ENCODE data around the gene OXT. TPM values are rescaled to one million over a fixed set of nuclear protein-coding genes. Genes with fewer than 3 reads are reported as not detected.
"Not testable (repeated sequence)": the region's sequence is repeated elsewhere in the genome, so short reads cannot be mapped to it uniquely, and the experiment has no call there.

Gene OXT
- not detected in 2 replicates for total RNA-seq

DNA sequence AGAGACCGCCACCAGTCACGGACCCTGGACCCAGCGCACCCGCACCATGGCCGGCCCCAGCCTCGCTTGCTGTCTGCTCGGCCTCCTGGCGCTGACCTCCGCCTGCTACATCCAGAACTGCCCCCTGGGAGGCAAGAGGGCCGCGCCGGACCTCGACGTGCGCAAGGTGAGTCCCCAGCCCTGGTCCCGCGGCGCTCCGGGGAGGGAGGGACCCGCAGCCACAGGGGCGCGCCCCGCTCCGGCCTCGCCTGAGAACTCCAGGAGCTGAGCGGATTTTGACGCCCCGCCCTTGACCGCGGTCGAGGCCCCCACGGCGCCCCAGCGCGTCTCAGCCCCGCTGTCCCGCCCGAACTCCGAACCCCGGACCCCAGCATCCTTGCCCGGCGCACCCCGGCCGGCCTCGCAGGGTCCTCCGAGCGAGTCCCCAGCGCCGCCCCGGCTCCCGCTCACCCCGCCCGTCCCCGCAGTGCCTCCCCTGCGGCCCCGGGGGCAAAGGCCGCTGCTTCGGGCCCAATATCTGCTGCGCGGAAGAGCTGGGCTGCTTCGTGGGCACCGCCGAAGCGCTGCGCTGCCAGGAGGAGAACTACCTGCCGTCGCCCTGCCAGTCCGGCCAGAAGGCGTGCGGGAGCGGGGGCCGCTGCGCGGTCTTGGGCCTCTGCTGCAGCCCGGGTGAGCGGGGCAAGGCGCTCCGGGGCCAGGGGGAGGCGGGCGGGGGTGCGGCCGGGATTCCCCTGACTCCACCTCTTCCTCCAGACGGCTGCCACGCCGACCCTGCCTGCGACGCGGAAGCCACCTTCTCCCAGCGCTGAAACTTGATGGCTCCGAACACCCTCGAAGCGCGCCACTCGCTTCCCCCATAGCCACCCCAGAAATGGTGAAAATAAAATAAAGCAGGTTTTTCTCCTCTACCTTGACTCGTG, at the start of gene OXT:
TSS of gene OXT (plus strand) at position 11 of the 920 bp plus-strand sequence. CDS start at position 47, 36 bp downstream.
- Mint-ChIP-seq H3K27ac (peak within 1 kb of the TSS; percentile 66), H3K27me3 (peaks cover 10% of the 10 kb centered on the region), H3K4me3 (peak within 1 kb of the TSS; percentile 81), H3K4me1 (peaks cover 42% of the 10 kb centered on the region), H3K9me3 (no peaks in the 10 kb centered on the region), H3K36me3 (ENCODE audit: low read depth) (no peaks in the 10 kb centered on the region)
- ChIA-PET CTCF (interaction anchor here (1.7 kb wide), 1 partner anchor 18 kb away, joined by 5 read pairs; no protein-coding TSS in a partner anchor), POLR2A (interaction anchor here (0.5 to 1.9 kb wide), 5 partner anchors 26 to 1254 kb away, joined by 3 to 7 read pairs (median 3); partner anchors contain the start of genes MRPS26 and NOP56)
- ATAC-seq (ENCODE audit: low read depth) (peak; percentile 79), DNase-seq (peak; percentile 56)
- intact Hi-C loops (cut with micrococcal nuclease) = no loop called here
- TF ChIP-seq, protein P1, sequence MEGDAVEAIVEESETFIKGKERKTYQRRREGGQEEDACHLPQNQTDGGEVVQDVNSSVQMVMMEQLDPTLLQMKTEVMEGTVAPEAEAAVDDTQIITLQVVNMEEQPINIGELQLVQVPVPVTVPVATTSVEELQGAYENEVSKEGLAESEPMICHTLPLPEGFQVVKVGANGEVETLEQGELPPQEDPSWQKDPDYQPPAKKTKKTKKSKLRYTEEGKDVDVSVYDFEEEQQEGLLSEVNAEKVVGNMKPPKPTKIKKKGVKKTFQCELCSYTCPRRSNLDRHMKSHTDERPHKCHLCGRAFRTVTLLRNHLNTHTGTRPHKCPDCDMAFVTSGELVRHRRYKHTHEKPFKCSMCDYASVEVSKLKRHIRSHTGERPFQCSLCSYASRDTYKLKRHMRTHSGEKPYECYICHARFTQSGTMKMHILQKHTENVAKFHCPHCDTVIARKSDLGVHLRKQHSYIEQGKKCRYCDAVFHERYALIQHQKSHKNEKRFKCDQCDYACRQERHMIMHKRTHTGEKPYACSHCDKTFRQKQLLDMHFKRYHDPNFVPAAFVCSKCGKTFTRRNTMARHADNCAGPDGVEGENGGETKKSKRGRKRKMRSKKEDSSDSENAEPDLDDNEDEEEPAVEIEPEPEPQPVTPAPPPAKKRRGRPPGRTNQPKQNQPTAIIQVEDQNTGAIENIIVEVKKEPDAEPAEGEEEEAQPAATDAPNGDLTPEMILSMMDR (IDR thresholded peaks at IDR 0.05) = no peak

DNA sequence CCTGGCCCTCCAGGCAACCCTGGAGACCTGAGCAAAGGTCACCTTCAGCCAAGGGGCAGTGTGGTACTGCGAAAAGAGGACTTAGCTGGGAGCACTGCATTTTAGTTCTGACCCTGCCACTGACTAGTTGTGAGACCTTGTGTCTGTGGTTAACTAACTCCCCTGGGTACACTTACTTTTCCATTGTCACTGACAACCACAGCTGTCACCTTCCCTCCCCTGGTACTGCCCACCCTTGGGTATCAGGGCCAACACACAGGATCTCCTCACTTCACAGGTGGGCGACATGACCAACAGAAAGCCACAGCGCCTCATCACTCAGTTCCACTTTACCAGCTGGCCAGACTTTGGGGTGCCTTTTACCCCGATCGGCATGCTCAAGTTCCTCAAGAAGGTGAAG, 49.6 kb upstream of the OXT start:
- intact Hi-C loops (cut with micrococcal nuclease) = no loop called here
- Mint-ChIP-seq H3K27ac (no peak overlapping the region), H3K36me3 (ENCODE audit: low read depth) (peaks cover 76% of the 10 kb centered on the region), H3K27me3 (no peaks in the 10 kb centered on the region), H3K4me1 (no peaks in the 10 kb centered on the region), H3K4me3 (no peak overlapping the region), H3K9me3 (no peaks in the 10 kb centered on the region)
- ChIA-PET CTCF (no interaction called here), POLR2A (no interaction called here)
- TF ChIP-seq, protein P1 (IDR thresholded peaks at IDR 0.05) = no peak
- DNase-seq = no peak
- no peak for ATAC-seq (ENCODE audit: low read depth)

- ATAC-seq (ENCODE audit: low read depth); H3K4me3 Mint-ChIP-seq; DNase-seq; H3K27me3 Mint-ChIP-seq; POLR2A ChIA-PET; CTCF ChIA-PET; H3K9me3 Mint-ChIP-seq; H3K4me1 Mint-ChIP-seq; H3K27ac Mint-ChIP-seq; intact Hi-C loops (cut with micrococcal nuclease): not testable (repeated sequence)
- peaks cover 76% of the 10 kb centered on the region for H3K36me3 Mint-ChIP-seq (ENCODE audit: low read depth)
These were observed 48.6 kb upstream of the OXT start for GRCh38 chr20:3022559-3023490.

GRCh38 chr20:3027987-3028386, 43.4 kb upstream of the OXT start:
- no peaks in the 10 kb centered on the region for H3K4me1 Mint-ChIP-seq
- H3K36me3 Mint-ChIP-seq (ENCODE audit: low read depth) = peaks cover 68% of the 10 kb centered on the region
- ATAC-seq (ENCODE audit: low read depth) (no peak), DNase-seq (no peak)
- H3K27me3 Mint-ChIP-seq = no peaks in the 10 kb centered on the region
- TF ChIP-seq, protein P1 (IDR thresholded peaks at IDR 0.05) = no peak
- no peak overlapping the region for H3K27ac Mint-ChIP-seq
- ChIA-PET POLR2A (no interaction called here), CTCF (no interaction called here)
- H3K9me3 Mint-ChIP-seq = no peaks in the 10 kb centered on the region
- intact Hi-C loops (cut with micrococcal nuclease) = no loop called here
- no peak overlapping the region for H3K4me3 Mint-ChIP-seq

DNA sequence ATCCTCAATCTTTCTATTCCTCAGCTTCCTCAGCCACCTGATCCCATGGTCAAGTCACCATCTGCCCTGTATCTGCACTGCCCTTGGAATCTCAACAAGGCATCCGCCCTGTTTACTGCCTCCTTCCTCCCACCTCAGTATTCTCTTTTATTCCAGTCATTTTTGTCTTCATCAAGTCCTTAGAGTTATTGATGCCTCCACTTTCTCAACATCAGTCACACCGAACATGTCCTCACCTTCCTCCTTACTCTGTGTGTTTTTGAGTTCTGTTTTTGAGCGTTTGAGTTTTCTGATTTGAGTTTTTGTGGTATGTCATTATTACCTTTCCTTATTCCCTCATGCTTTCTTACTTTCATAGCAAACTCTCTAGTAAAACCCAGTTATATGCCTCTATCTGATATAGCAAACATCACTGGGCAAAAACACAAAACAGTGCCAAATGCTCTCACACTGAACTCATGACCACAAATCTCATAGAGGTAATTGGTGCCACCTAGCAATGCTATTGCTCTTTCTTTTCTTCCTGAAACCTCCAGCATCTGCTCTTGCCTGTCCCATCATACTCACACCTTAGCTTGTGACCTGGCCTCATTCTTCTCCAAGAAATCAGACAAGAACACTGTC, 39.8 kb upstream of the OXT start:
- ChIA-PET POLR2A (no interaction called here), CTCF (no interaction called here)
- ATAC-seq (ENCODE audit: low read depth) (no peak), DNase-seq (no peak)
- Mint-ChIP-seq H3K4me3 (no peak overlapping the region), H3K4me1 (no peaks in the 10 kb centered on the region), H3K27ac (no peak overlapping the region), H3K27me3 (no peaks in the 10 kb centered on the region), H3K9me3 (no peaks in the 10 kb centered on the region), H3K36me3 (ENCODE audit: low read depth) (peaks cover 61% of the 10 kb centered on the region)
- TF ChIP-seq, protein P1 (IDR thresholded peaks at IDR 0.05) = no peak
- intact Hi-C loops (cut with micrococcal nuclease) = no loop called here

Data from activated B cell treated with CpG ODN at 0.5 μM for 24 hours (primary cell).